Hepatocyte (in vitro differentiated cells): ENCODE data around the gene TES.

Experiments used
- EZH2phosphoT487 ChIP-seq: fragments of 200-600 bp; sonication (generic); IDR thresholded peaks from one replicate; pipeline ENCODE4 v1.6.1; 2018; ENCODE audit warnings: antibody characterized with exemption, mild to moderate bottlenecking, low read depth, moderate library complexity; ENCODE audit not compliant: unreplicated experiment, severe bottlenecking
- TF ChIP-seq, protein P1 (sequence below): fragments of 200-600 bp; sonication (generic); IDR thresholded peaks from 2 replicates; pipeline ENCODE4 v1.5.1; 2016; ENCODE audit warnings: antibody characterized with exemption, mild to moderate bottlenecking; ENCODE audit not compliant: poor library complexity

DNA sequence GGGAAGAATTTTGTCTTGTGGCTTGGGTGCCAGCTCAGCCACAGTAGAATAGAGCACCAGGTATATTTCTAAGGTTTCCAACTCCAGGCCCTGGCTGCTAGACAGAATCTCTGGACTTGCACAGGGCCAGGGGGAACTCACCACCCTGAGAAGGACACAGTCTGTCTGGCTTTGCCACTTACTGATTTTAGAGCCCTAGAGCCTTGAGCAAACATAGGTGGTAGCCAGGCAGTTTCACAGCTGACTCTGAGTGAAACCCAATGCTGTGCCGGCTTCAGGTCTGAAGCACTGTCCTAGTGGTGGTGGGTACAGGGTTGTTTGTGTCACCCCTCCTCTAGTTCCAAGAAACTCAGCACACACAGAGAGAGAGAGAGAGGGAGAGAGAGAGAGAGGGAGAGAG, 81.6 kb downstream of the TES start:
- TF ChIP-seq EZH2phosphoT487: no peak
- TF ChIP-seq, protein P1, sequence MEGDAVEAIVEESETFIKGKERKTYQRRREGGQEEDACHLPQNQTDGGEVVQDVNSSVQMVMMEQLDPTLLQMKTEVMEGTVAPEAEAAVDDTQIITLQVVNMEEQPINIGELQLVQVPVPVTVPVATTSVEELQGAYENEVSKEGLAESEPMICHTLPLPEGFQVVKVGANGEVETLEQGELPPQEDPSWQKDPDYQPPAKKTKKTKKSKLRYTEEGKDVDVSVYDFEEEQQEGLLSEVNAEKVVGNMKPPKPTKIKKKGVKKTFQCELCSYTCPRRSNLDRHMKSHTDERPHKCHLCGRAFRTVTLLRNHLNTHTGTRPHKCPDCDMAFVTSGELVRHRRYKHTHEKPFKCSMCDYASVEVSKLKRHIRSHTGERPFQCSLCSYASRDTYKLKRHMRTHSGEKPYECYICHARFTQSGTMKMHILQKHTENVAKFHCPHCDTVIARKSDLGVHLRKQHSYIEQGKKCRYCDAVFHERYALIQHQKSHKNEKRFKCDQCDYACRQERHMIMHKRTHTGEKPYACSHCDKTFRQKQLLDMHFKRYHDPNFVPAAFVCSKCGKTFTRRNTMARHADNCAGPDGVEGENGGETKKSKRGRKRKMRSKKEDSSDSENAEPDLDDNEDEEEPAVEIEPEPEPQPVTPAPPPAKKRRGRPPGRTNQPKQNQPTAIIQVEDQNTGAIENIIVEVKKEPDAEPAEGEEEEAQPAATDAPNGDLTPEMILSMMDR: no peak
